Measurements from ENCODE around the gene AQP9.

GRCh38 chr15:58179741-58180381 is 41.7 kb downstream of the AQP9 start:
- TF ChIP-seq POLR2AphosphoS5 (IDR thresholded peaks at IDR 0.05; ENCODE audit: low read depth, low read length) (no peak), TAF1 (IDR thresholded peaks at IDR 0.05; ENCODE audit: borderline replicate concordance, insufficient read depth, low read length) (no peak), SIN3A (IDR thresholded peaks at IDR 0.05; ENCODE audit: borderline replicate concordance, insufficient read depth, low read length) (no peak)
- TF ChIP-seq, protein P1, sequence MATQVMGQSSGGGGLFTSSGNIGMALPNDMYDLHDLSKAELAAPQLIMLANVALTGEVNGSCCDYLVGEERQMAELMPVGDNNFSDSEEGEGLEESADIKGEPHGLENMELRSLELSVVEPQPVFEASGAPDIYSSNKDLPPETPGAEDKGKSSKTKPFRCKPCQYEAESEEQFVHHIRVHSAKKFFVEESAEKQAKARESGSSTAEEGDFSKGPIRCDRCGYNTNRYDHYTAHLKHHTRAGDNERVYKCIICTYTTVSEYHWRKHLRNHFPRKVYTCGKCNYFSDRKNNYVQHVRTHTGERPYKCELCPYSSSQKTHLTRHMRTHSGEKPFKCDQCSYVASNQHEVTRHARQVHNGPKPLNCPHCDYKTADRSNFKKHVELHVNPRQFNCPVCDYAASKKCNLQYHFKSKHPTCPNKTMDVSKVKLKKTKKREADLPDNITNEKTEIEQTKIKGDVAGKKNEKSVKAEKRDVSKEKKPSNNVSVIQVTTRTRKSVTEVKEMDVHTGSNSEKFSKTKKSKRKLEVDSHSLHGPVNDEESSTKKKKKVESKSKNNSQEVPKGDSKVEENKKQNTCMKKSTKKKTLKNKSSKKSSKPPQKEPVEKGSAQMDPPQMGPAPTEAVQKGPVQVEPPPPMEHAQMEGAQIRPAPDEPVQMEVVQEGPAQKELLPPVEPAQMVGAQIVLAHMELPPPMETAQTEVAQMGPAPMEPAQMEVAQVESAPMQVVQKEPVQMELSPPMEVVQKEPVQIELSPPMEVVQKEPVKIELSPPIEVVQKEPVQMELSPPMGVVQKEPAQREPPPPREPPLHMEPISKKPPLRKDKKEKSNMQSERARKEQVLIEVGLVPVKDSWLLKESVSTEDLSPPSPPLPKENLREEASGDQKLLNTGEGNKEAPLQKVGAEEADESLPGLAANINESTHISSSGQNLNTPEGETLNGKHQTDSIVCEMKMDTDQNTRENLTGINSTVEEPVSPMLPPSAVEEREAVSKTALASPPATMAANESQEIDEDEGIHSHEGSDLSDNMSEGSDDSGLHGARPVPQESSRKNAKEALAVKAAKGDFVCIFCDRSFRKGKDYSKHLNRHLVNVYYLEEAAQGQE (IDR thresholded peaks at IDR 0.05; ENCODE audit: insufficient read depth in 1 of 2, low read depth in 2 of 2, low read length in 2 of 2): no peak

Data from PFSK-1 (cell line).